ENCODE data around the gene OXER1.

The OXER1 gene

DNA sequence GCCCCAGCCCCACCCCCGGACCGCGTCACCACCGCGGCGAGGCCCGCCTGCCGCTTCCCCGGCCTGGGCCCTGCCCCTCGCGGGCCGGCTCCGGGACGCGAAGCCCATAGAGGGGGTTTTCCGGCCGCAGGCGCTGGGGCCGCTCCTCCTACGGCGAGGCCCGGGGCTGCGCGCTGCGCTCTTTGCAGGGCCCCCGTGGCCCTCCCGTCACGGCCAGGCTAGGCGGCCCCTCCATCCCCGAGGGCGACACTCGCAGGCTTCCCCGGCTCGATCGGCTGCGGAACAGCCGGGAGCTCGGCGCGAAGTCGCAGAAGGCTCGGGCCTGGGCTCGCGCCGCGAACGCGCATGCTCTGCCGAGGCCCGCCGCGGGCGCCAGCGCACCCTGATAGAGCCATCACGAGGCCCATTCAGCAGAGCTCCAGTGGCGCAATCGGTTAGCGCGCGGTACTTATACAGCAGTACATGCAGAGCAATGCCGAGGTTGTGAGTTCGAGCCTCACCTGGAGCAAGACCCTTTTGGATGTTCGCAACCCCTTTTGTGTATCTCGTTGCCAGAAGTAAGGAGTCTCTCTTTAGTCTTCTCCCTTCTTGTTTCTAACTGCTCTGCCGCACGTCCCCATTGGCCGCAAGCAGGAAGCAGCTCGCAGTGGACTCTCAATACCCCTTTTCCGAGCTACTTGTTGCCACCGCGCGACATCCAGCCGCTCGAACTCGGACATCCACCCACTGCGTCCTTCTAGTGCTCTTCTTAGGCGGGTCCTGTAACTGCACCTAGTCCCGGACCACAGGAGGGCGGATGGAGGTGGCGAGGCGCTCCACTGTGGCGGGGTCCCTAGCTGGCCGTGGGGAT, 46.4 kb upstream of the OXER1 start (continued):
- TF ChIP-seq, protein P1, sequence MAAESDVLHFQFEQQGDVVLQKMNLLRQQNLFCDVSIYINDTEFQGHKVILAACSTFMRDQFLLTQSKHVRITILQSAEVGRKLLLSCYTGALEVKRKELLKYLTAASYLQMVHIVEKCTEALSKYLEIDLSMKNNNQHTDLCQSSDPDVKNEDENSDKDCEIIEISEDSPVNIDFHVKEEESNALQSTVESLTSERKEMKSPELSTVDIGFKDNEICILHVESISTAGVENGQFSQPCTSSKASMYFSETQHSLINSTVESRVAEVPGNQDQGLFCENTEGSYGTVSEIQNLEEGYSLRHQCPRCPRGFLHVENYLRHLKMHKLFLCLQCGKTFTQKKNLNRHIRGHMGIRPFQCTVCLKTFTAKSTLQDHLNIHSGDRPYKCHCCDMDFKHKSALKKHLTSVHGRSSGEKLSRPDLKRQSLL (tag by site-specific recombination; IDR thresholded peaks at IDR 0.05), result peak; percentile 88
- peak; percentile 96 for TF ChIP-seq ZNF501 (tag by site-specific recombination; IDR thresholded peaks at IDR 0.05)
- TF ChIP-seq GLIS1 (tag by site-specific recombination; IDR thresholded peaks at IDR 0.05), result 0 out of 2 replicates have a peak, but pooled peaks have one; percentile 10
- TF ChIP-seq ZBTB20 (tag by site-specific recombination; IDR thresholded peaks at IDR 0.05), result peak; percentile 93
- TF ChIP-seq, protein P2, sequence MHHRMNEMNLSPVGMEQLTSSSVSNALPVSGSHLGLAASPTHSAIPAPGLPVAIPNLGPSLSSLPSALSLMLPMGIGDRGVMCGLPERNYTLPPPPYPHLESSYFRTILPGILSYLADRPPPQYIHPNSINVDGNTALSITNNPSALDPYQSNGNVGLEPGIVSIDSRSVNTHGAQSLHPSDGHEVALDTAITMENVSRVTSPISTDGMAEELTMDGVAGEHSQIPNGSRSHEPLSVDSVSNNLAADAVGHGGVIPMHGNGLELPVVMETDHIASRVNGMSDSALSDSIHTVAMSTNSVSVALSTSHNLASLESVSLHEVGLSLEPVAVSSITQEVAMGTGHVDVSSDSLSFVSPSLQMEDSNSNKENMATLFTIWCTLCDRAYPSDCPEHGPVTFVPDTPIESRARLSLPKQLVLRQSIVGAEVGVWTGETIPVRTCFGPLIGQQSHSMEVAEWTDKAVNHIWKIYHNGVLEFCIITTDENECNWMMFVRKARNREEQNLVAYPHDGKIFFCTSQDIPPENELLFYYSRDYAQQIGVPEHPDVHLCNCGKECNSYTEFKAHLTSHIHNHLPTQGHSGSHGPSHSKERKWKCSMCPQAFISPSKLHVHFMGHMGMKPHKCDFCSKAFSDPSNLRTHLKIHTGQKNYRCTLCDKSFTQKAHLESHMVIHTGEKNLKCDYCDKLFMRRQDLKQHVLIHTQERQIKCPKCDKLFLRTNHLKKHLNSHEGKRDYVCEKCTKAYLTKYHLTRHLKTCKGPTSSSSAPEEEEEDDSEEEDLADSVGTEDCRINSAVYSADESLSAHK (tag by site-specific recombination; IDR thresholded peaks at IDR 0.05), result peak; percentile 29; the same call in 1 of the 2 replicates
- TF ChIP-seq ZNF660 (tag by site-specific recombination; IDR thresholded peaks at IDR 0.05), result peak; percentile 90
- TF ChIP-seq ZIC2 (tag by site-specific recombination; IDR thresholded peaks at IDR 0.05), result no peak; the same call in 1 of the 2 replicates
- TF ChIP-seq ZNF585B (tag by site-specific recombination; IDR thresholded peaks at IDR 0.05), result no peak
- 0 out of 2 replicates have a peak, but pooled peaks have one; percentile 9 for TF ChIP-seq ZBTB48 (tag by site-specific recombination; IDR thresholded peaks at IDR 0.05)
- TF ChIP-seq ZNF19 (tag by site-specific recombination; IDR thresholded peaks at IDR 0.05; ENCODE audit: low read depth), result no peak
- TF ChIP-seq, protein P3, sequence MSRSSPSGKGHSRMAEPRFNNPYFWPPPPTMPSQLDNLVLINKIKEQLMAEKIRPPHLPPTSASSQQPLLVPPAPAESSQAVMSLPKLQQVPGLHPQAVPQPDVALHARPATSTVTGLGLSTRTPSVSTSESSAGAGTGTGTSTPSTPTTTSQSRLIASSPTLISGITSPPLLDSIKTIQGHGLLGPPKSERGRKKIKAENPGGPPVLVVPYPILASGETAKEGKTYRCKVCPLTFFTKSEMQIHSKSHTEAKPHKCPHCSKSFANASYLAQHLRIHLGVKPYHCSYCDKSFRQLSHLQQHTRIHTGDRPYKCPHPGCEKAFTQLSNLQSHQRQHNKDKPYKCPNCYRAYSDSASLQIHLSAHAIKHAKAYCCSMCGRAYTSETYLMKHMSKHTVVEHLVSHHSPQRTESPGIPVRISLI (tag by site-specific recombination; IDR thresholded peaks at IDR 0.05), result 0 out of 2 replicates have a peak, but pooled peaks have one; percentile 17
- TF ChIP-seq EGR2 (tag by site-specific recombination; IDR thresholded peaks at IDR 0.05; ENCODE audit: low read depth), result no peak
- TF ChIP-seq ZNF366 (tag by site-specific recombination; conservative IDR thresholded peaks at IDR 0.05), result peak; percentile 69
- peak; percentile 76 for TF ChIP-seq ZBTB7A (tag by site-specific recombination; IDR thresholded peaks at IDR 0.05; ENCODE audit: low read depth)
- TF ChIP-seq, protein P4, sequence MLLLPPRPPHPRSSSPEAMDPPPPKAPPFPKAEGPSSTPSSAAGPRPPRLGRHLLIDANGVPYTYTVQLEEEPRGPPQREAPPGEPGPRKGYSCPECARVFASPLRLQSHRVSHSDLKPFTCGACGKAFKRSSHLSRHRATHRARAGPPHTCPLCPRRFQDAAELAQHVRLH (tag by site-specific recombination; IDR thresholded peaks at IDR 0.05), result peak; percentile 76; the same call in 1 of the 2 replicates
- TF ChIP-seq, protein P5, sequence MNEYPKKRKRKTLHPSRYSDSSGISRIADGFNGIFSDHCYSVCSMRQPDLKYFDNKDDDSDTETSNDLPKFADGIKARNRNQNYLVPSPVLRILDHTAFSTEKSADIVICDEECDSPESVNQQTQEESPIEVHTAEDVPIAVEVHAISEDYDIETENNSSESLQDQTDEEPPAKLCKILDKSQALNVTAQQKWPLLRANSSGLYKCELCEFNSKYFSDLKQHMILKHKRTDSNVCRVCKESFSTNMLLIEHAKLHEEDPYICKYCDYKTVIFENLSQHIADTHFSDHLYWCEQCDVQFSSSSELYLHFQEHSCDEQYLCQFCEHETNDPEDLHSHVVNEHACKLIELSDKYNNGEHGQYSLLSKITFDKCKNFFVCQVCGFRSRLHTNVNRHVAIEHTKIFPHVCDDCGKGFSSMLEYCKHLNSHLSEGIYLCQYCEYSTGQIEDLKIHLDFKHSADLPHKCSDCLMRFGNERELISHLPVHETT (tag by site-specific recombination; IDR thresholded peaks at IDR 0.05), result peak; percentile 79; the same call in 1 of the 2 replicates
- 0 out of 2 replicates have a peak, but pooled peaks have one; percentile 48 for TF ChIP-seq BCL11A (tag by site-specific recombination; IDR thresholded peaks at IDR 0.05; ENCODE audit: low read depth)
- TF ChIP-seq ZNF600 (tag by site-specific recombination; IDR thresholded peaks at IDR 0.05), result peak; percentile 96
- TF ChIP-seq, protein P6, sequence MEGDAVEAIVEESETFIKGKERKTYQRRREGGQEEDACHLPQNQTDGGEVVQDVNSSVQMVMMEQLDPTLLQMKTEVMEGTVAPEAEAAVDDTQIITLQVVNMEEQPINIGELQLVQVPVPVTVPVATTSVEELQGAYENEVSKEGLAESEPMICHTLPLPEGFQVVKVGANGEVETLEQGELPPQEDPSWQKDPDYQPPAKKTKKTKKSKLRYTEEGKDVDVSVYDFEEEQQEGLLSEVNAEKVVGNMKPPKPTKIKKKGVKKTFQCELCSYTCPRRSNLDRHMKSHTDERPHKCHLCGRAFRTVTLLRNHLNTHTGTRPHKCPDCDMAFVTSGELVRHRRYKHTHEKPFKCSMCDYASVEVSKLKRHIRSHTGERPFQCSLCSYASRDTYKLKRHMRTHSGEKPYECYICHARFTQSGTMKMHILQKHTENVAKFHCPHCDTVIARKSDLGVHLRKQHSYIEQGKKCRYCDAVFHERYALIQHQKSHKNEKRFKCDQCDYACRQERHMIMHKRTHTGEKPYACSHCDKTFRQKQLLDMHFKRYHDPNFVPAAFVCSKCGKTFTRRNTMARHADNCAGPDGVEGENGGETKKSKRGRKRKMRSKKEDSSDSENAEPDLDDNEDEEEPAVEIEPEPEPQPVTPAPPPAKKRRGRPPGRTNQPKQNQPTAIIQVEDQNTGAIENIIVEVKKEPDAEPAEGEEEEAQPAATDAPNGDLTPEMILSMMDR (tag by site-specific recombination; IDR thresholded peaks at IDR 0.05), result 0 out of 2 replicates have a peak, but pooled peaks have one; percentile 10
- TF ChIP-seq ZEB2 (tag by site-specific recombination; IDR thresholded peaks at IDR 0.05), result peak; percentile 95
- no peak for TF ChIP-seq ZFP69B (tag by site-specific recombination; IDR thresholded peaks at IDR 0.05)
- TF ChIP-seq ZNF335 (tag by site-specific recombination; conservative IDR thresholded peaks at IDR 0.05), result 0 out of 2 replicates have a peak, but pooled peaks have one; percentile 30
- TF ChIP-seq SCRT1 (tag by site-specific recombination; IDR thresholded peaks at IDR 0.05; ENCODE audit: borderline replicate concordance), result peak; percentile 48; the same call in 1 of the 2 replicates
- 0 out of 2 replicates have a peak, but pooled peaks have one; percentile 44 for TF ChIP-seq GFI1B (tag by site-specific recombination; IDR thresholded peaks at IDR 0.05)
- TF ChIP-seq, protein P7, sequence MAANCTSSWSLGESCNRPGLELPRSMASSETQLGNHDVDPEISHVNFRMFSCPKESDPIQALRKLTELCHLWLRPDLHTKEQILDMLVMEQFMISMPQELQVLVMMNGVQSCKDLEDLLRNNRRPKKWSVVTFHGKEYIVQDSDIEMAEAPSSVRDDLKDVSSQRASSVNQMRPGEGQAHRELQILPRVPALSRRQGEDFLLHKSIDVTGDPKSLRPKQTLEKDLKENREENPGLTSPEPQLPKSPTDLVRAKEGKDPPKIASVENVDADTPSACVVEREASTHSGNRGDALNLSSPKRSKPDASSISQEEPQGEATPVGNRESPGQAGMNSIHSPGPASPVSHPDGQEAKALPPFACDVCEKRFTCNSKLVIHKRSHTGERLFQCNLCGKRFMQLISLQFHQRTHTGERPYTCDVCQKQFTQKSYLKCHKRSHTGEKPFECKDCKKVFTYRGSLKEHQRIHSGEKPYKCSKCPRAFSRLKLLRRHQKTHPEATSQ (tag by site-specific recombination; IDR thresholded peaks at IDR 0.05), result 0 out of 2 replicates have a peak, but pooled peaks have one; percentile 27
- TF ChIP-seq, protein P8, sequence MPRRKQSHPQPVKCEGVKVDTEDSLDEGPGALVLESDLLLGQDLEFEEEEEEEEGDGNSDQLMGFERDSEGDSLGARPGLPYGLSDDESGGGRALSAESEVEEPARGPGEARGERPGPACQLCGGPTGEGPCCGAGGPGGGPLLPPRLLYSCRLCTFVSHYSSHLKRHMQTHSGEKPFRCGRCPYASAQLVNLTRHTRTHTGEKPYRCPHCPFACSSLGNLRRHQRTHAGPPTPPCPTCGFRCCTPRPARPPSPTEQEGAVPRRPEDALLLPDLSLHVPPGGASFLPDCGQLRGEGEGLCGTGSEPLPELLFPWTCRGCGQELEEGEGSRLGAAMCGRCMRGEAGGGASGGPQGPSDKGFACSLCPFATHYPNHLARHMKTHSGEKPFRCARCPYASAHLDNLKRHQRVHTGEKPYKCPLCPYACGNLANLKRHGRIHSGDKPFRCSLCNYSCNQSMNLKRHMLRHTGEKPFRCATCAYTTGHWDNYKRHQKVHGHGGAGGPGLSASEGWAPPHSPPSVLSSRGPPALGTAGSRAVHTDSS (tag by site-specific recombination; IDR thresholded peaks at IDR 0.05), result peak; percentile 22; the same call in 1 of the 2 replicates
- peak; percentile 78 for TF ChIP-seq ZBTB8A (tag by site-specific recombination; IDR thresholded peaks at IDR 0.05)

Measured in HEK293 (cell line).